VCaP (cell line): Measurements from ENCODE around the gene PPP1R12B.
"Not testable (repeated sequence)": the region's sequence is repeated elsewhere in the genome, so short reads cannot be mapped to it uniquely, and the experiment has no call there.

Source experiments
- H3K27ac ChIP-seq: fragments of 450-650 bp; 2 replicates; pipeline ENCODE4 v1.5.1; 2017
- TF ChIP-seq, protein P1 (sequence below): fragments of 450-650 bp; conservative IDR thresholded peaks from 2 replicates; pipeline ENCODE4 v1.5.1; 2017; ENCODE audit warnings: mild to moderate bottlenecking, moderate library complexity

The PPP1R12B gene

DNA sequence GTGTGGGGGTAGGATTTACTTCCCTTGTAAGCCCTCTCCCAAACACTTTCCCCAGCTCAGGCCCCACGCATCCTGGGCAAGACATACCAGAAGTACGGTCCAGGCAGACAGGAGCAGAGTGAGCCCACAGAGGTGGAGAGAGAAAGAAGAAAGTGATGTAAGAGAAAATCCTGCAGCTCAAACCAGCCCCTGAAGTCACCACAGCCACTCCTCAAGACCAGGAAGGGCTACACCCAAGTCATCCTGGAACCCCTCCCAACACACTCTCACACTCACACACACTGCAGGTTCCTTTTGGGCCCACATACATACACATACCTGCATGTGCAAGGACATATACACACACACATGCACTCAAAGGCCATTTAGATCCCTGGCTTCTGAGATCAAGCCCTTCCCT is 254.9 kb downstream of the PPP1R12B start:
- TF ChIP-seq, protein P1, sequence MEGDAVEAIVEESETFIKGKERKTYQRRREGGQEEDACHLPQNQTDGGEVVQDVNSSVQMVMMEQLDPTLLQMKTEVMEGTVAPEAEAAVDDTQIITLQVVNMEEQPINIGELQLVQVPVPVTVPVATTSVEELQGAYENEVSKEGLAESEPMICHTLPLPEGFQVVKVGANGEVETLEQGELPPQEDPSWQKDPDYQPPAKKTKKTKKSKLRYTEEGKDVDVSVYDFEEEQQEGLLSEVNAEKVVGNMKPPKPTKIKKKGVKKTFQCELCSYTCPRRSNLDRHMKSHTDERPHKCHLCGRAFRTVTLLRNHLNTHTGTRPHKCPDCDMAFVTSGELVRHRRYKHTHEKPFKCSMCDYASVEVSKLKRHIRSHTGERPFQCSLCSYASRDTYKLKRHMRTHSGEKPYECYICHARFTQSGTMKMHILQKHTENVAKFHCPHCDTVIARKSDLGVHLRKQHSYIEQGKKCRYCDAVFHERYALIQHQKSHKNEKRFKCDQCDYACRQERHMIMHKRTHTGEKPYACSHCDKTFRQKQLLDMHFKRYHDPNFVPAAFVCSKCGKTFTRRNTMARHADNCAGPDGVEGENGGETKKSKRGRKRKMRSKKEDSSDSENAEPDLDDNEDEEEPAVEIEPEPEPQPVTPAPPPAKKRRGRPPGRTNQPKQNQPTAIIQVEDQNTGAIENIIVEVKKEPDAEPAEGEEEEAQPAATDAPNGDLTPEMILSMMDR, result no peak

DNA sequence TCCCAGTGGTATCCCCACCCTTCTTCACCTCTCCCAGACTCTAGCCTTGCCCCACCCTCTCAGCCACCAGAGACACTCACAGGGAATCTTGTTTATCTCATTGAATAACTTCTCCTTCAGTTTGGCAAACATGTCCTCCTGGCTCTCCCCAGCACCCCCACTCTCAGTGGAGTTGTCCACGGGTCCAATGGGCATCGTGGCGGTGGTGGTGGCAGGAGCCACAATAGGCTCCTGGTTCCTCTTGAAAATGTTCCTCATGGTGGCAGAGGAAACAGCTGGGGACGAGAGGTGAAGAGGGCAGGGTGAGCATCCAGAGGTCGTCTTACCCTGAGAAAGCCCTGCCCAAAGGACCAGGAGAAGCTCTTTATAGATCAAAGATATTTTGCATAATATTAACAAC is 257.0 kb downstream of the PPP1R12B start:
- no peak overlapping the region for H3K27ac ChIP-seq
- TF ChIP-seq, protein P1, result no peak

More for the DNA sequence above, 254.9 kb downstream of the PPP1R12B start:
- no peak overlapping the region for H3K27ac ChIP-seq

DNA sequence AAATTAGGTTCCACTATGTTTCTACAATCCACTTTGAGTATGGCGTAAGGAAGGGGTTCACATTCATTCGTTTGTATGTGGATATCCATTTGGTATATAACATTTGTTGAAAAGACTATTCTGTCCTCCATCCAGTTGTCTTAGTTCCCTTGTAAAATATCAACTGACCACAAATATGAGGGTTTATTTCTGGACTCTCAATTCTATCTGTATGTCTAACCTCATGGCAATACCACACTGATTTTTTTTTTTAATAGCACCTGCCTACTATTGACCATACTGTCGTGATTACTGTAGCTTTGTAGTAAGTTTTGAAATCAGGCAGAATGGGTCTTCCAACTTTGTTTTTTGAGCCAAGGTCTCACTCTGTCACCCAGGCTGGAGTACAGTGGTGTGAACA is 263.5 kb downstream of the PPP1R12B start:
- not testable (repeated sequence) for H3K27ac ChIP-seq

DNA sequence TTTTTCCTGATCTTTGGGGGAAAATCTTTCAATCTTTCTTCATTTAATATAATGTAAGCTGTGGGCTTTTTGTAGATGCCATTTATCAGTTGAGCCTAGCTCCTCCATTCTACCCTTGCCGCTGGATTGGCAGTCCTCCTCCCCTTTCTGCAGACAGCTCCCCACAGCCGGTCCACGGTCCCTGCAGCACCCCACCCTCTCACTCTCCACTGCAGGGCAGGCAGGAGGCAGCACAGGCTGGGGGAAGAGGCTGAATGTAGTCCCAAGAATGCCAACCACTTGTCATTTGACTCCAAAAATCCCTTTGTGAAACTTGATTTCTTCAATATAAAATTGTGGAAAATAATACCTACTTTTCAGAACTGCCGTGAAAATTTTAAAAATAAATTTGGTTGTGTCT is 265.1 kb downstream of the PPP1R12B start:
- TF ChIP-seq, protein P1, result no peak
- H3K27ac ChIP-seq, result no peak overlapping the region

DNA sequence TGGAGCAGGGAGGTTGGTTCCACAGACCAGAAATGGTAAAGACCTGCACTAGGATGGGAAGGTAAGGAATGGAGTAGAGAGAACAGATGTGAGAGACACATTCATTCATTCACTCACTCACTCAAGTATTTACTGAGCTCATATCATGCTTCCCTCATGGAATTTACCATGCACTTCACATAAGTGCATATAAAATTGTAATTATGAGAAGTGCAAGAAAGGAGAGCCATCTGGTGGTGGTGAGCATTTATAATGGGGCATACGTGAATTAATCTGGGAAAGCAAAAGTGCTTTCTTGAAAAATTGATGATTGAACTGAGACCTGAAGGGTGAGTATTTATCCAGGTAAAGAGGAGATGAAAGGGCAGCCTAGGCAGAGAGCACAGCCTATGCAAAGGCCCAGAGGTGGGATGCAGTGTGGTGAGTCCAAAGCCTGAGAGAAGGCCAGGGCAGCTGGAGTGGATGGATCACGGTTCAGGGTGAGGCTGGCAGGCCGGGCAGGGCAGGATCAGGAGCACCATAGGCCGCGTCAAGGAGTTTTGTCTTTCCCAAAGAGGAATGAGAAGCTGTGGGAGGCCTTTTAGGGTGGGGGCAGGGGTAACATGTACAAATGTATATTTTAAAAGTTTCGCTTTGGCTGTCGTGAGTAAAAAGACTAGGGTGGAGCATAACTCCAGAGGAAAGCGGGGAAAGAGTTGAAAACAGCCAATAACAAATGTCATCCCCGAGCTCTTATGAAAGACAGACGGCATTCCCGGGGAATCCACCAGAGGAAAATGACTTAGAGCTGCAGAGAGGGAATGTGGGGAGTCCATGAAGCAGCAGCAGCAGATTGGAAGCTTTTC is 266.1 kb downstream of the PPP1R12B start:
- not testable (repeated sequence) for H3K27ac ChIP-seq
- TF ChIP-seq, protein P1, result peak; percentile 57

DNA sequence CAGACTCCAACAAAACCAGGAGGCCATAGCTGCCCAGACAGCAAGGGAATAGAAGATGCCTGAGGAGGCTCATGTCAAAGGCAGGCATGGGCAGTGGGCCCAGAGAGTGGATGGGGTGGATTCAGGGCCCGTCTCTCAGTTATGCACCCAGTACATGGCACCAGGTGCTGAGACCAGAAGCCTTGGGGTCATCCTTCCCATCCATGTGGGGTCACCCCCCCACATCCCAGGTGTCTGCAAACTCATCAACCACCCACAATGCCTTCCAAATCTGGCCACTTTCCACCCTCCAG is 266.7 kb downstream of the PPP1R12B start:
- not testable (repeated sequence) for H3K27ac ChIP-seq

DNA sequence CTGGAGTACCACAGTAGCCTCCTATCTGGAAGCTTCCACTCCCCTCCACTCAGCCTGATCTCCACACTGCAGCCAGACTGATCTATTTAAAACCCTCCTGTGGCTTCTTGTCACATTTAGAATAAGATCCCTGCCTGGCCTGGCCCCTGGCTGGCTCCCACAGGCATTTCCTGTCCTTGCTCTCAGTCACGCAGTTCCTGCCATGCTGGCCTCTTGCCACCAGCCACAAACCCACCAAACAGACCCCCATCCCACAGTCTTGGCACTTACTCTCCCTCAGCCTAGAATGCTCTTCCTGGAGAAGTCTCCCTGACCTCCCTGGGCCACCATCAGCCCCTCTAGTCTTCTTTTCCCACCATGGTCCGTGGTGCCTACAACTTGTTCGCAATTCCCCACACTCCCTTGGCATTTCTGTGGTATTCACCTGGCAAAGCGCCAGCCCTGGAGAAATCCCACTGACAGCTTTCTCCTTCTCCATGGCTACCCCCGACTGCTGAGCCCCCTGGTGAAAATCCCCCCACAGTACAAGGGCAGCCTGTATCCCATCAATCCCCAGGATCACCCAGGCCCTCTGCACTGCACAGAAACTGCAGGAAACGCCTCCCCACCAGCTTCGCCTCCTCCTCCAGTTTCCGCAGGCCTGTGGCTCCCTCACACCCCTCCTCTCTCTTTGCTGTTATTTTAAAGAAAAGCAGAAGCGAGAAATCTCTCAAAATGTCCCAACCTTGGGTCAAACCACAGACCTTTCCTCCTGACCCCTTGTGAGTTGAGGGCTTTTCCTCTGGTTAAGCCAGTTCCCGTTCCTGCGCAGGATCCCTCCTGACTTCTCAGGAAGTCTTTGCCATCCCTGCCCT is 267.2 kb downstream of the PPP1R12B start:
- H3K27ac ChIP-seq, result no peak overlapping the region
- TF ChIP-seq, protein P1, result no peak

DNA sequence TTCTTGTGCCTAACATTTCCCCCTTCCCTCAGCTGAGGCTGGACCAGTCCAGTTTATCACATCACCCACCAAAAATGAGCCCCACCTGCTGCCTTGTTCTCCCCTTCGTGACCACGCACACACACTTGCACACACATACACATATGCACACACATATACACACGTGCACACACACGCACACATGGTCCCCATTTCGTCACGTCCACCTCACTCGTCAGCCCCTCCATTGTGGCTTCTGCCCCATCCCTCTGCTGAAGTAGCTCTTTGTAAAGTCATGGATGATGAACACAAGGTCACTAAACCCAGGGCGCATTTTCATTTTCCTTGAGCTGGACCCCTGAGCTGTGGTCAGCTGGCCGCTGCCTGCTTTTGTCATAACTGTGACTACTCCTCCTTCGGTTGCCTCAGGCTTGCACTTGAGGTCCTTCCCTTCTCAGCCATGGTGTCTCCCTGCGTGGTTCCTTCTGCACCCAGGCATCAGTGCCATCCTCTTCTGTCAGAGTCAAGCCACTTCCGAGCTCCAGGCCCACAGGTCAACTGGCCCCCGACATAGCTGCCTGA is 267.9 kb downstream of the PPP1R12B start:
- H3K27ac ChIP-seq, result no peak overlapping the region
- TF ChIP-seq, protein P1, result no peak

DNA sequence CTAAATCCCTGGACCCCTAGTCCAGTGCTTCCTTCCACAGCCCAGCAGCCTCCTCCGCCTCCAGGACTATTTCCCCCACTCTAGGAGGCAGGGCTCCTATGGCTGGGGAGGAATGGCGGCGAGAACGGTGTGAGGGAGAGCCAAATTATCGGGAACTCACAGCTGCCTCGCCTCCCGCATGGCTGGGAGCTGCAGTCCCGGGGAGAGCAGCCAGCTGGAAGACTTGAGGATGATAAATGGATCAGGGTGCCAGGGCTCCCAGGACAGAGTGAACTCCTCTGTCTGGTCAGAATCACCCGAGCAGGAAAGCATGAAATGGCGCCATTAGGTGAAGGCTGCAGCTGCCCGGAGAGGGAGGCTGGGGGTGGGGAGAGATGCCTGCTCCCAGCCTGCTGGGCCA is 270.5 kb downstream of the PPP1R12B start:
- H3K27ac ChIP-seq, result not testable (repeated sequence)
